Caco-2 (cell line): ENCODE data around the gene ACACA. TPM values are rescaled to one million over a fixed set of nuclear protein-coding genes. Genes with fewer than 3 reads are reported as not detected.

Experiments
- BruUV-seq: library from RNA; stranded (reverse); fragments of 400-500 nt; replicated peaks from 2 replicates; lab custom pipeline; 2021; lab: Mats Ljungman, UMichigan
- CTCF ChIA-PET: fragments of 300-600 bp; sonication (Branson Sonifier 250); formaldehyde crosslinking; loops from one replicate; lab custom pipeline; 2022; ENCODE audit warnings: antibody characterized with exemption; lab: Charles Lee
- POLR2A ChIA-PET: fragments of 300-600 bp; sonication (Branson Sonifier 250); formaldehyde crosslinking; loops from one replicate; lab custom pipeline; 2022; ENCODE audit warnings: antibody characterized with exemption; lab: Charles Lee
- DNase-seq, 2 experiments: peaks; one replicate each; pipeline versions ENCODE4 v3.0.0 to v3.0.0-alpha.2; 2020 to 2022
- H3K27me3 ChIP-seq: replicated peaks from 2 replicates; pipeline ENCODE4 v1.6.0; 2011; ENCODE audit warnings: low read length; ENCODE audit not compliant: control insufficient read depth, insufficient read depth
- H3K36me3 ChIP-seq: 2 replicates; pipeline ENCODE4 v1.5.1; 2011; ENCODE audit warnings: low read length; ENCODE audit not compliant: control insufficient read depth, insufficient read depth
- H3K4me1 ChIP-seq: fragments of 250-450 bp; sonication (Bioruptor Pico); 2 replicates; pipeline ENCODE4 v1.5.1; 2020; ENCODE audit warnings: mild to moderate bottlenecking
- H3K4me3 ChIP-seq: 2 replicates; pipeline ENCODE4 v1.5.1; 2011; ENCODE audit warnings: low read depth, mild to moderate bottlenecking, control low read depth, low read length
- H3K9me3 ChIP-seq: fragments of 250-450 bp; sonication (Bioruptor Pico); 2 replicates; pipeline ENCODE4 v1.5.1; 2020; ENCODE audit warnings: mild to moderate bottlenecking, moderate library complexity
- H3K27ac Mint-ChIP-seq: one replicate; pipeline ENCODE4 v1.8.0; 2022; ENCODE audit warnings: mixed read lengths; ENCODE audit not compliant: unreplicated experiment
- H3K27me3 Mint-ChIP-seq: one replicate; pipeline ENCODE4 v1.8.0; 2022; ENCODE audit warnings: mixed read lengths; ENCODE audit not compliant: insufficient read depth, unreplicated experiment
- H3K36me3 Mint-ChIP-seq: one replicate; pipeline ENCODE4 v1.8.0; 2022; ENCODE audit warnings: mild to moderate bottlenecking, mixed read lengths; ENCODE audit not compliant: insufficient read depth, unreplicated experiment
- H3K4me1 Mint-ChIP-seq: one replicate; pipeline ENCODE4 v1.8.0; 2022; ENCODE audit warnings: low read depth, mixed read lengths; ENCODE audit not compliant: unreplicated experiment
- H3K4me3 Mint-ChIP-seq: one replicate; pipeline ENCODE4 v1.8.0; 2022; ENCODE audit warnings: mild to moderate bottlenecking, moderate library complexity, mixed read lengths; ENCODE audit not compliant: unreplicated experiment
- H3K9me3 Mint-ChIP-seq: one replicate; pipeline ENCODE4 v1.8.0; 2022; ENCODE audit warnings: mixed read lengths; ENCODE audit not compliant: unreplicated experiment
- CTCF ChIP-seq, 2 experiments: fragments of 200-600 bp in 1 of 2; IDR thresholded peaks; 1 replicate in 1 of 2; 2 replicates in 1 of 2; pipeline versions ENCODE4 v1.5.1 to v1.8.0; 2011 to 2022; ENCODE audit warnings: antibody characterized with exemption in 1 of 2, control low read depth in 1 of 2, inconsistent platforms in 1 of 2, low read depth in 1 of 2, low read length in 1 of 2, mild to moderate bottlenecking in 1 of 2, moderate library complexity in 1 of 2; ENCODE audit not compliant: insufficient read depth in 1 of 2, severe bottlenecking in 1 of 2, unreplicated experiment in 1 of 2
- intact Hi-C: fragments of 100-400 bp; cut with micrococcal nuclease; formaldehyde crosslinking; loops from one replicate; pipeline ENCODE4 v1.10.0; 2022; ENCODE audit not compliant: unreplicated experiment
- total RNA-seq: library from RNA; stranded (reverse); gene quantifications from 2 replicates; pipeline ENCODE4 v1.2.3, GENCODE V29; 2022

The ACACA gene
- total RNA-seq, 1 experiment from 2014 or later: 108 TPM

DNA sequence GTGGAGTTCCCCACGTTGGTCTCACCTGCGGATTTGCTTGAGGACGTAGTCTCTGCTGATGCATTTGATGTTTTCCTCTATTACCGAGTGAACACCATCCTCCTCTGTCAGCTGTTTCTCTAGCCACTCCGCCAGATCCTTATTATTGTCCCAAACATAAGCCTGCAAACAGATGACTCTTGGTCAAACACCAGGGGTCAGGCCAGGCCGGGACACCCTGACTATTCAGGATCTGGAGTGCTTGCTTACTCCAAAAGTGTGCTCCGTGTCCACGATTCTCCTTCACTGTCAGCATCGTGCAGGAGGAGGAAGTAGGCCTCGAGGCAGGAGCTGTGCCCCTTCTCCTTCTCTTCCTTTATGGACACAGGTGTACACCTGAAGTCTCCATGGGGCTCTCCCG lies 317.7 kb downstream of the ACACA start:
- H3K4me1 ChIP-seq: peaks cover 10% of the 10 kb centered on the region; the same call in 1 of the 2 replicates
- Mint-ChIP-seq H3K27me3 (no peaks in the 10 kb centered on the region), H3K27ac (no peak overlapping the region), H3K9me3 (no peaks in the 10 kb centered on the region), H3K4me3 (no peak overlapping the region), H3K36me3 (peaks cover 60% of the 10 kb centered on the region), H3K4me1 (no peaks in the 10 kb centered on the region)
- intact Hi-C loops: loop anchor here (5.0 kb wide), 1 partner anchor 83 kb away; no protein-coding TSS in a partner anchor
- TF ChIP-seq CTCF (IDR thresholded peaks at IDR 0.05; ENCODE audit: insufficient read depth in 1 of 2, low read depth in 1 of 2, low read length in 1 of 2, severe bottlenecking in 1 of 2, unreplicated experiment in 1 of 2): peak; percentile 12 to 30
- H3K9me3 ChIP-seq: no peaks in the 10 kb centered on the region
- H3K36me3 ChIP-seq: no peaks in the 10 kb centered on the region; the same call in 1 of the 2 replicates
- no TSS peak for BruUV-seq
- no peak for DNase-seq
- no peak overlapping the region for H3K4me3 ChIP-seq
- POLR2A ChIA-PET: no interaction called here
- no peaks in the 10 kb centered on the region for H3K27me3 ChIP-seq
- CTCF ChIA-PET: interaction anchor here (0.6 to 1.8 kb wide), 2 partner anchors 85 to 294 kb away, joined by 3 to 7 read pairs; no protein-coding TSS in a partner anchor

- no peaks in the 10 kb centered on the region for H3K9me3 ChIP-seq
- no peak for TF ChIP-seq CTCF (IDR thresholded peaks at IDR 0.05; ENCODE audit: insufficient read depth in 1 of 2, low read depth in 1 of 2, low read length in 1 of 2, severe bottlenecking in 1 of 2, unreplicated experiment in 1 of 2)
- no peak overlapping the region for H3K4me3 ChIP-seq
- no peak overlapping the region for H3K4me3 Mint-ChIP-seq
- H3K27me3 Mint-ChIP-seq: no peaks in the 10 kb centered on the region
- ChIA-PET POLR2A (no interaction called here), CTCF (interaction anchor here (1.8 kb wide), 1 partner anchor 86 kb away, joined by 7 read pairs; no protein-coding TSS in a partner anchor)
- H3K27me3 ChIP-seq: no peaks in the 10 kb centered on the region
- no peak for DNase-seq
- intact Hi-C loops: loop anchor here (5.0 kb wide), 1 partner anchor 84 kb away; no protein-coding TSS in a partner anchor
- peaks cover 10% of the 10 kb centered on the region; the same call in 1 of the 2 replicates for H3K4me1 ChIP-seq
- H3K36me3 ChIP-seq: no peaks in the 10 kb centered on the region; the same call in 1 of the 2 replicates
- H3K27ac Mint-ChIP-seq: no peak overlapping the region
- H3K4me1 Mint-ChIP-seq: no peaks in the 10 kb centered on the region
- H3K36me3 Mint-ChIP-seq: peaks cover 57% of the 10 kb centered on the region
- no TSS peak for BruUV-seq
- H3K9me3 Mint-ChIP-seq: no peaks in the 10 kb centered on the region
Observed at GRCh38 chr17:37088459-37088858, 318.2 kb downstream of the ACACA start.

GRCh38 chr17:37087683-37088082 lies 319.0 kb downstream of the ACACA start:
- Mint-ChIP-seq H3K4me3 (no peak overlapping the region), H3K4me1 (no peaks in the 10 kb centered on the region), H3K27ac (no peak overlapping the region), H3K9me3 (no peaks in the 10 kb centered on the region), H3K36me3 (peaks cover 52% of the 10 kb centered on the region), H3K27me3 (no peaks in the 10 kb centered on the region)
- Histone ChIP-seq H3K4me1 (peaks cover 5% of the 10 kb centered on the region; the same call in 1 of the 2 replicates), H3K4me3 (no peak overlapping the region), H3K27me3 (no peaks in the 10 kb centered on the region), H3K36me3 (no peaks in the 10 kb centered on the region; the same call in 1 of the 2 replicates), H3K9me3 (no peaks in the 10 kb centered on the region)
- no TSS peak for BruUV-seq
- no peak for TF ChIP-seq CTCF (IDR thresholded peaks at IDR 0.05; ENCODE audit: insufficient read depth in 1 of 2, low read depth in 1 of 2, low read length in 1 of 2, severe bottlenecking in 1 of 2, unreplicated experiment in 1 of 2)
- intact Hi-C loops: loop anchor here (5.0 kb wide), 1 partner anchor 85 kb away; no protein-coding TSS in a partner anchor
- POLR2A ChIA-PET: no interaction called here
- CTCF ChIA-PET: no interaction called here
- DNase-seq: no peak
